RWPE1 (cell line): ENCODE results near the gene FSTL1.

ENCODE experiments used
- CTCF ChIA-PET: fragments of 350-600 bp; sonication (Branson Sonifier 250); formaldehyde crosslinking; extraction: SDS; loops from one replicate; lab custom pipeline; 2021; lab: Yijun Ruan, JAX
- POLR2A ChIA-PET: fragments of 400-600 bp; formaldehyde crosslinking; extraction: SDS; loops from one replicate; lab custom pipeline; 2020; ENCODE audit warnings: antibody characterized with exemption; ENCODE audit not compliant: low non-redundant PET; lab: Yijun Ruan, JAX
- DNase-seq: peaks from one replicate; pipeline ENCODE4 v3.0.0; 2012; ENCODE audit warnings: low spot score
- H3K27ac ChIP-seq: fragments of 450-650 bp; 2 replicates; pipeline ENCODE4 v1.5.1; 2017
- TF ChIP-seq, protein P1 (sequence below): fragments of 450-650 bp; conservative IDR thresholded peaks from 2 replicates; pipeline ENCODE4 v1.5.1; 2017; ENCODE audit warnings: low read depth, mild to moderate bottlenecking

Gene FSTL1

DNA sequence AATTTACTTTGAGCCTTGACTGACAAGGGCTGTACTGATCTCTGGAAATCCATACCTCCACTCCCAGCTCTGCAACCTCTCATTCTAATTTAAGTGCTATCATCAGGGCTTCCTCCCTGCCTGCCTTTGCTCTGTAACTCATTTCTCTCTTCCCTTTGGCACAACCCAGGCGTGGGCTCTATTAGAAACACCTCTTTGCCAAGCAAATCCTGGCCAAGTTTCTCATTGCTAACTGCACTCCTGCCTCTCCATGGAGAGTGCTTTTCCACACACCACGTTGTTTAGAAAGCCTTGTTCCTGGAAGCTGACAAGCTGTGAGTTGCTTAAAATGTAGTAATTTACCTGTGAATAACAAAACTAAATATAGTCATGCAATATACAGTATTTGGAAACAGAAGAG is 20.1 kb upstream of the FSTL1 start:
- DNase-seq, result no peak
- TF ChIP-seq, protein P1, sequence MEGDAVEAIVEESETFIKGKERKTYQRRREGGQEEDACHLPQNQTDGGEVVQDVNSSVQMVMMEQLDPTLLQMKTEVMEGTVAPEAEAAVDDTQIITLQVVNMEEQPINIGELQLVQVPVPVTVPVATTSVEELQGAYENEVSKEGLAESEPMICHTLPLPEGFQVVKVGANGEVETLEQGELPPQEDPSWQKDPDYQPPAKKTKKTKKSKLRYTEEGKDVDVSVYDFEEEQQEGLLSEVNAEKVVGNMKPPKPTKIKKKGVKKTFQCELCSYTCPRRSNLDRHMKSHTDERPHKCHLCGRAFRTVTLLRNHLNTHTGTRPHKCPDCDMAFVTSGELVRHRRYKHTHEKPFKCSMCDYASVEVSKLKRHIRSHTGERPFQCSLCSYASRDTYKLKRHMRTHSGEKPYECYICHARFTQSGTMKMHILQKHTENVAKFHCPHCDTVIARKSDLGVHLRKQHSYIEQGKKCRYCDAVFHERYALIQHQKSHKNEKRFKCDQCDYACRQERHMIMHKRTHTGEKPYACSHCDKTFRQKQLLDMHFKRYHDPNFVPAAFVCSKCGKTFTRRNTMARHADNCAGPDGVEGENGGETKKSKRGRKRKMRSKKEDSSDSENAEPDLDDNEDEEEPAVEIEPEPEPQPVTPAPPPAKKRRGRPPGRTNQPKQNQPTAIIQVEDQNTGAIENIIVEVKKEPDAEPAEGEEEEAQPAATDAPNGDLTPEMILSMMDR, result no peak
- CTCF ChIA-PET, result interaction anchor here (1.2 kb wide), 1 partner anchor 10 kb away, joined by 3 read pairs; no protein-coding TSS in a partner anchor
- no peak overlapping the region for H3K27ac ChIP-seq
- POLR2A ChIA-PET, result no interaction called here

DNA sequence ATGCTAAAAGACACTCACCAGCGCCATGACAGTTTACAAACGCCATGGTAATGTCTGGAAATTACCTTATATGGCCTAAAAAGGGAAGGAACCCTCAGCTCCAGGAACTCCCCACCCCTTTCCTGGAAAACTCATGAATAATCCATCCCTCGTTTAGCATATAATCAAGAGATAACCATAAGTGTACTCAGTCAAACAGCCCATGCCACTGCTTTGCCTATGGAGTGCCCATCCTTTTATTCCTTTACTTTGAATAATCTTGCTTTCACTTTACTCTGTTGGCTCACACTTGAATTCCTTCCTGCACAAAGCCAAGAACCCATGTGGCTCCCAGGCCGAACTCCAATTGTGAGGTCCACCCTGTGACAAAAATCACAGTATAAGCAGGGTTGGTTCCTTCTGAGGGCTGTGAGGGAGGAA is 19.1 kb upstream of the FSTL1 start:
- TF ChIP-seq, protein P1, result no peak
- POLR2A ChIA-PET, result no interaction called here
- CTCF ChIA-PET, result no interaction called here
- no peak for DNase-seq
- H3K27ac ChIP-seq, result no peak overlapping the region

DNA sequence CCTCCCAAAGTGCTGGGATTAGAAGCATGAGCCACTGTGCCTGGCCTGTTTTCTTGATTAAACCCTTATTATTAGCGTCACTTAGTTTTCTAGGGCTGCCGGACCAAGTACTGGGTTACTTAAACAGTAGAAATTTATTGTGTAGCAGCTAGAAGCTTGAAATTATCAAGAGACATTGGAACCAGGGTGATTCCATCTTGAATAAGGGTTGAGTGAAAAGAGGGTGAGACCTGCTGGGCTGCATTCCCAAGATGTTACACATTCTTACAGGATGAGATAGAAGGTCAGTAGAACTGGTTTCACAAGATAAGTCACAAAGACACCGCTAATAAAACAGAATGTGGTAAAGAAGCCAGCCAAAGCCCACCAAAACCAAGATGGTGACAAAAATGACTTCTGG is 18.6 kb upstream of the FSTL1 start:
- DNase-seq, result peak; percentile 88
- H3K27ac ChIP-seq, result no peak overlapping the region
- CTCF ChIA-PET, result no interaction called here
- POLR2A ChIA-PET, result no interaction called here
- TF ChIP-seq, protein P1, result no peak

DNA sequence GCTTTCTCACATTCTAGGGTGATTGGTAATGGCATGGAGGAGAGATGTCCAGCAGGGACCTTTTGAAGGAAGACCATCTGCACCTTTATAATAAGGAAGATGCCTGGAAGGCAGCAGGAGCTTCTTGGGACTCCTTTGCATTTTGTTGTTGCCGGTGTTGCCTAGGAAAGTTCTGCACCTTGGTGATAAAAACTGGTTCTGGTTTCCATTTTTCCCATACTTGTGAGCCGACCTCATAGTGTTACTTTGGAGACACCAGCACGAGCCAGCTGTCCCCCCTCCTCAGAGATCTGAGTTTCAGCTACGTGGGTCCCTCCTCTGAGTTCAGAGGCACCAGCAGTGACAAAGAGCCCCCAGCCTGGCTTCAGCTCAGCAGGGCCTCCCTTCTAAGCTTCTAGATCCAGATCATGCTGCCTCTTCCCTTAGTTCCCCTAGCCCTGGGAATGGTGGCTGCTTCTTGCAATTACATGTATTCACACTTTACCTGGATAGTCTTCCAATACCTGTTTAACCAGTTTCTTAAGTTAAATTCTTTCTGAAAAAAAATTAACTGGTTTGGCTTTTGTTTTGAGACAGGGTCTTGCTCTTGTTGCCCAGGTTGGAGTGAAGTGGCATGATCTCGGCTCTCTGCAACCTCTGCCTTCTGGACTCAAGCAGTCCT is 18.0 kb upstream of the FSTL1 start:
- ChIA-PET CTCF (interaction anchor here (0.6 kb wide), 1 partner anchor 81 kb away, joined by 3 read pairs; no protein-coding TSS in a partner anchor), POLR2A (no interaction called here)
- TF ChIP-seq, protein P1, result no peak
- DNase-seq, result no peak
- H3K27ac ChIP-seq, result no peak overlapping the region

DNA sequence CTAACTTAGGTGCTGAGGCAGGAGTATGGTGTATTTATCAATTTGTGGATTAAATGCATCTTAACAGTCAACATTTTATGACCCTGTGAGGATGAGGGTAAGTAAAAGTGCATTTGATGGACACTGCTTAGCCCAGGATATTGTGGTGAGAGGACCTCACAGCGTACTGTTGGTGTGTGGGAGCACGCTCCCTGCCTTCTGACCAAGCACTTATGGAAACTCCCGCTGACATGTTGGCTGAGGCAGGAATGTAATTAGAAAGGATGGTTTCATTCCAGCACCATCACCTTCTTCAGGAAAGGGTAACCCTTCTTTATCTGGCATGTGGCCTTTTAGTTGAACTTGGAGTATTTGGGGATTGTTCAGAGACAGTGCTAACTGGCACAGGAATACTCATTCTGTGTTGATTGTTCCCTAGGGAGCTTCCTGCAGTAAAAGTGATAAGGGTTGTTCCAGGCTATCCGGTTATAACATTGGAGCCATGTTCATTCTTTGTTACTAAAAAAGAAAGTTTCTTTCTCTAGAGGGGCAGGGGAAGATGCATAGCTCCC is 11.7 kb upstream of the FSTL1 start:
- CTCF ChIA-PET, result no interaction called here
- TF ChIP-seq, protein P1, result no peak
- no peak for DNase-seq
- H3K27ac ChIP-seq, result no peak overlapping the region
- POLR2A ChIA-PET, result no interaction called here

DNA sequence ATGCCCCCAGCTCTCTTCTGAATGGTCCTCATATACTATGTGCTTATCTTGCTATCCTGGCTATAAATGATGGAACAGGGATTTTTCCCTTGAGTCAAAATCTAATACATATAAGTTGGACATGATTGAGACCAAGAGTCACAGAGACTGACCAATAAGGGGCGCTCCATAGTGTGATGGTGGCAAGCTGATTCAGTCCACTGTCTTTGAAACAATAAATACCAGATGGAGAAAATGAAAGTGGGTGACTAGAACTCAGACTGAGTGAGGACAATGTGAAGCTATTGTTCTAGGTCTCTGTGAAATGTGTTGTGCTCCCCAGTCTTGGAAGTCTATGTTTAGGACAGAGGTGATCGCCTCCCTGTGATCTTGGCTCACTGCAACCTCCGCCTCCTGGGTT is 10.6 kb upstream of the FSTL1 start:
- TF ChIP-seq, protein P1, result no peak
- CTCF ChIA-PET, result interaction anchor here (0.9 kb wide), 1 partner anchor 9 kb away, joined by 3 read pairs; no protein-coding TSS in a partner anchor
- DNase-seq, result no peak
- POLR2A ChIA-PET, result no interaction called here
- H3K27ac ChIP-seq, result no peak overlapping the region
